Measurements from ENCODE around the gene MTCH1. TPM values are rescaled to one million over a fixed set of nuclear protein-coding genes. Genes with fewer than 3 reads are reported as not detected.

MTCH1 gene
- total and polyA plus RNA-seq, 2 experiments from 2014 or later = 108 to 271 TPM

DNA sequence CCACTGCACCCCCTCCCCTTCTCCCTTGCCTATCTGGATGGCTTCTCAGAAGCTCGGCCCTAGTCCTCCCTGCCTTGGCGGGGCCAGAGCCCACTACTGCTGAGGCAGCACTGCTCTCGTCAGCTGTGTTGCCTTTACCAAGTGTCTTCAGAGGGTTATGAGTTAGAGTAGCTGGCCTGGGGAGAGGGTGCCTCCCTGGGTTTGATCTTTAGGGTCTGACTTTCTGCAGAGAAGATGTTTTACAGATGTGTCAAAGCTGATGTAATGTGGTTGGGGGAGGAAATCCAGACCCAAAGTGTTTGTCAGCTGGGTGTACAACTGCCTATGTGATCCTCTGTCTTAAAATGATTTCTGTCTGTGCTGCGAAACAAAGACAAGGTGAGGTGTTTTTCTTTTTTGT, 61.9 kb downstream of the MTCH1 start (continued):
- TF ChIP-seq, protein P1, sequence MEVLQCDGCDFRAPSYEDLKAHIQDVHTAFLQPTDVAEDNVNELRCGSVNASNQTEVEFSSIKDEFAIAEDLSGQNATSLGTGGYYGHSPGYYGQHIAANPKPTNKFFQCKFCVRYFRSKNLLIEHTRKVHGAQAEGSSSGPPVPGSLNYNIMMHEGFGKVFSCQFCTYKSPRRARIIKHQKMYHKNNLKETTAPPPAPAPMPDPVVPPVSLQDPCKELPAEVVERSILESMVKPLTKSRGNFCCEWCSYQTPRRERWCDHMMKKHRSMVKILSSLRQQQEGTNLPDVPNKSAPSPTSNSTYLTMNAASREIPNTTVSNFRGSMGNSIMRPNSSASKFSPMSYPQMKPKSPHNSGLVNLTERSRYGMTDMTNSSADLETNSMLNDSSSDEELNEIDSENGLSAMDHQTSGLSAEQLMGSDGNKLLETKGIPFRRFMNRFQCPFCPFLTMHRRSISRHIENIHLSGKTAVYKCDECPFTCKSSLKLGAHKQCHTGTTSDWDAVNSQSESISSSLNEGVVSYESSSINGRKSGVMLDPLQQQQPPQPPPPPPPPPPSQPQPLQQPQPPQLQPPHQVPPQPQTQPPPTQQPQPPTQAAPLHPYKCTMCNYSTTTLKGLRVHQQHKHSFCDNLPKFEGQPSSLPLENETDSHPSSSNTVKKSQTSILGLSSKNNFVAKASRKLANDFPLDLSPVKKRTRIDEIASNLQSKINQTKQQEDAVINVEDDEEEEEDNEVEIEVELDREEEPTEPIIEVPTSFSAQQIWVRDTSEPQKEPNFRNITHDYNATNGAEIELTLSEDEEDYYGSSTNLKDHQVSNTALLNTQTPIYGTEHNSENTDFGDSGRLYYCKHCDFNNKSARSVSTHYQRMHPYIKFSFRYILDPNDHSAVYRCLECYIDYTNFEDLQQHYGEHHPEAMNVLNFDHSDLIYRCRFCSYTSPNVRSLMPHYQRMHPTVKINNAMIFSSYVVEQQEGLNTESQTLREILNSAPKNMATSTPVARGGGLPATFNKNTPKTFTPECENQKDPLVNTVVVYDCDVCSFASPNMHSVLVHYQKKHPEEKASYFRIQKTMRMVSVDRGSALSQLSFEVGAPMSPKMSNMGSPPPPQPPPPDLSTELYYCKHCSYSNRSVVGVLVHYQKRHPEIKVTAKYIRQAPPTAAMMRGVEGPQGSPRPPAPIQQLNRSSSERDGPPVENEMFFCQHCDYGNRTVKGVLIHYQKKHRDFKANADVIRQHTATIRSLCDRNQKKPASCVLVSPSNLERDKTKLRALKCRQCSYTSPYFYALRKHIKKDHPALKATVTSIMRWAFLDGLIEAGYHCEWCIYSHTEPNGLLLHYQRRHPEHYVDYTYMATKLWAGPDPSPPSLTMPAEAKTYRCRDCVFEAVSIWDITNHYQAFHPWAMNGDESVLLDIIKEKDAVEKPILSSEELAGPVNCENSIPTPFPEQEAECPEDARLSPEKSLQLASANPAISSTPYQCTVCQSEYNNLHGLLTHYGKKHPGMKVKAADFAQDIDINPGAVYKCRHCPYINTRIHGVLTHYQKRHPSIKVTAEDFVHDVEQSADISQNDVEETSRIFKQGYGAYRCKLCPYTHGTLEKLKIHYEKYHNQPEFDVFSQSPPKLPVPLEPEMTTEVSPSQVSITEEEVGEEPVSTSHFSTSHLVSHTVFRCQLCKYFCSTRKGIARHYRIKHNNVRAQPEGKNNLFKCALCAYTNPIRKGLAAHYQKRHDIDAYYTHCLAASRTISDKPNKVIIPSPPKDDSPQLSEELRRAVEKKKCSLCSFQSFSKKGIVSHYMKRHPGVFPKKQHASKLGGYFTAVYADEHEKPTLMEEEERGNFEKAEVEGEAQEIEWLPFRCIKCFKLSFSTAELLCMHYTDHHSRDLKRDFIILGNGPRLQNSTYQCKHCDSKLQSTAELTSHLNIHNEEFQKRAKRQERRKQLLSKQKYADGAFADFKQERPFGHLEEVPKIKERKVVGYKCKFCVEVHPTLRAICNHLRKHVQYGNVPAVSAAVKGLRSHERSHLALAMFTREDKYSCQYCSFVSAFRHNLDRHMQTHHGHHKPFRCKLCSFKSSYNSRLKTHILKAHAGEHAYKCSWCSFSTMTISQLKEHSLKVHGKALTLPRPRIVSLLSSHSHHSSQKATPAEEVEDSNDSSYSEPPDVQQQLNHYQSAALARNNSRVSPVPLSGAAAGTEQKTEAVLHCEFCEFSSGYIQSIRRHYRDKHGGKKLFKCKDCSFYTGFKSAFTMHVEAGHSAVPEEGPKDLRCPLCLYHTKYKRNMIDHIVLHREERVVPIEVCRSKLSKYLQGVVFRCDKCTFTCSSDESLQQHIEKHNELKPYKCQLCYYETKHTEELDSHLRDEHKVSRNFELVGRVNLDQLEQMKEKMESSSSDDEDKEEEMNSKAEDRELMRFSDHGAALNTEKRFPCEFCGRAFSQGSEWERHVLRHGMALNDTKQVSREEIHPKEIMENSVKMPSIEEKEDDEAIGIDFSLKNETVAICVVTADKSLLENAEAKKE (CRISPR knock-in tag; IDR thresholded peaks at IDR 0.05) = no peak
- no peak for TF ChIP-seq JUNB (IDR thresholded peaks at IDR 0.05; ENCODE audit: unreplicated experiment)
- no peak for TF ChIP-seq ZNF114 (CRISPR knock-in tag; IDR thresholded peaks at IDR 0.05)
- TF ChIP-seq POLR2AphosphoS5 (IDR thresholded peaks at IDR 0.05; ENCODE audit: low read depth) = no peak

DNA sequence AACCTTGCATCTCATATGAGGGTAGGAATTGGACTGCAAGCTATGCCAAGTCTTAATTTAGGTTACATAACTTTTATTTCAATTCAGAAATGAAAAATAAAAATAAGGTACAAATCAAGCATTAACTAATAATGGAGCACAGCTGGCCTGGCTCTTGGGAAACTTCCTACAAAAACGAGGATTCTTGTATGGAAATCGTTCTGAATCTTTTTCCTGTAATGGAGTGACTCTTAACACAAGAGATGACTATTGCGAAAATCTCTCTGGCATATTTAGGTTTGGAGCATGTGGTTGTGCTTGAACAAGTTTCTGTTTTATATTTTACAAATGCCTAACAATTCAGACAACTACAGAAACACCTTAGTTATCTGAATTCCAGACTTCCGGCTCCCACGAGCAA, 65.5 kb downstream of the MTCH1 start:
- H3K36me3 Mint-ChIP-seq (ENCODE audit: low read depth) = no peaks in the 10 kb centered on the region
- H3K9me3 Mint-ChIP-seq = no peaks in the 10 kb centered on the region
- DNase-seq (ENCODE audit: low spot score) (no peak), ATAC-seq (no peak)
- Histone ChIP-seq H3K4me2 (no peak overlapping the region), H3K4me3 (no peak overlapping the region), H3K27ac (ENCODE audit: low read depth) (no peak overlapping the region), H3K36me3 (ENCODE audit: insufficient read depth) (no peaks in the 10 kb centered on the region), H2AFZ (no peak overlapping the region), H4K20me1 (replicated peaks; ENCODE audit: insufficient read depth) (0 out of 2 replicates have a peak, but pooled peaks cover 5% of the 10 kb centered on the region), H3K79me2 (replicated peaks; ENCODE audit: insufficient read depth) (no peaks in the 10 kb centered on the region), H3K9me2 (ENCODE audit: insufficient read depth) (no peaks in the 10 kb centered on the region), H3K27me3 (ENCODE audit: insufficient read depth) (no peaks in the 10 kb centered on the region), H3F3A (replicated peaks; ENCODE audit: low read depth) (no peaks in the 10 kb centered on the region), H3K4me1 (ENCODE audit: insufficient read depth) (no peaks in the 10 kb centered on the region)
- no peak overlapping the region for H3K4me3 Mint-ChIP-seq
- H3K27ac Mint-ChIP-seq = no peak overlapping the region
- H3K4me1 Mint-ChIP-seq = no peaks in the 10 kb centered on the region
- H3K27me3 Mint-ChIP-seq (ENCODE audit: insufficient read depth, low read depth, poor library complexity) = peaks cover 5% of the 10 kb centered on the region
- TF ChIP-seq, protein P2, sequence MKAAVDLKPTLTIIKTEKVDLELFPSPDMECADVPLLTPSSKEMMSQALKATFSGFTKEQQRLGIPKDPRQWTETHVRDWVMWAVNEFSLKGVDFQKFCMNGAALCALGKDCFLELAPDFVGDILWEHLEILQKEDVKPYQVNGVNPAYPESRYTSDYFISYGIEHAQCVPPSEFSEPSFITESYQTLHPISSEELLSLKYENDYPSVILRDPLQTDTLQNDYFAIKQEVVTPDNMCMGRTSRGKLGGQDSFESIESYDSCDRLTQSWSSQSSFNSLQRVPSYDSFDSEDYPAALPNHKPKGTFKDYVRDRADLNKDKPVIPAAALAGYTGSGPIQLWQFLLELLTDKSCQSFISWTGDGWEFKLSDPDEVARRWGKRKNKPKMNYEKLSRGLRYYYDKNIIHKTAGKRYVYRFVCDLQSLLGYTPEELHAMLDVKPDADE (IDR thresholded peaks at IDR 0.05) = no peak
- TF ChIP-seq EZH2 (IDR thresholded peaks at IDR 0.05; ENCODE audit: low read depth, unreplicated experiment) = no peak
- no peak for TF ChIP-seq POLR2AphosphoS5 (IDR thresholded peaks at IDR 0.05; ENCODE audit: low read depth)
- TF ChIP-seq, protein P1 (CRISPR knock-in tag; IDR thresholded peaks at IDR 0.05) = no peak
- TF ChIP-seq ZNF114 (CRISPR knock-in tag; IDR thresholded peaks at IDR 0.05) = no peak
- no peak for TF ChIP-seq CREB1 (CRISPR knock-in tag; IDR thresholded peaks at IDR 0.05; ENCODE audit: low read depth)
